Heart left ventricle (tissue), 16 donors: ENCODE results near the gene ASB5. TPM values are rescaled to one million over a fixed set of nuclear protein-coding genes. Genes with fewer than 3 reads are reported as not detected.
A peak's percentile ranks its signal among the peaks of the same experiment; 100 is the strongest.

Experiments
- ATAC-seq, 4 donors: fragments of 200-7000 bp; cut with Tn5 transposase; one replicate each; pipeline ENCODE4 v1.9.1; 2020 to 2022; ENCODE audit warnings: moderate library complexity in 4 of 4, mild to moderate bottlenecking in 3 of 4, moderate number of reproducible peaks in 1 of 4
- DNase-seq, 5 donors: peaks; one replicate each; pipeline ENCODE4 v3.0.0-alpha.2; 2020
- H3K27ac ChIP-seq, 12 donors: fragments of 200-600 bp; sonication (generic) in 4 of 12; one replicate each; pipeline versions ENCODE4 v1.5.0 to v1.8.0; 2016 to 2022; ENCODE audit warnings: mild to moderate bottlenecking in 2 of 12
- H3K27me3 ChIP-seq, 9 donors: fragments of 200-600 bp; sonication (generic) in 2 of 9; one replicate each; pipeline versions ENCODE4 v1.5.1 to v1.8.0; 2016 to 2022; ENCODE audit warnings: mild to moderate bottlenecking in 3 of 9
- H3K36me3 ChIP-seq, 9 donors: fragments of 200-600 bp; sonication (generic) in 2 of 9; one replicate each; pipeline versions ENCODE4 v1.5.0 to v1.8.0; 2018 to 2022; ENCODE audit warnings: mild to moderate bottlenecking in 2 of 9
- H3K4me1 ChIP-seq, 12 donors: fragments of 200-600 bp; sonication (generic) in 4 of 12; one replicate each; pipeline versions ENCODE4 v1.5.0 to v1.8.0; 2016 to 2022; ENCODE audit warnings: mild to moderate bottlenecking in 3 of 12
- H3K4me3 ChIP-seq, 12 donors: fragments of 200-600 bp; sonication (generic) in 4 of 12; one replicate each; pipeline versions ENCODE4 v1.5.0 to v1.8.0; 2017 to 2022; ENCODE audit warnings: mild to moderate bottlenecking in 9 of 12, moderate library complexity in 4 of 12
- H3K9me3 ChIP-seq, 12 donors: fragments of 200-600 bp; sonication (generic) in 4 of 12; one replicate each; pipeline versions ENCODE4 v1.5.0 to v1.8.0; 2016 to 2022; ENCODE audit warnings: mild to moderate bottlenecking in 1 of 12
- POLR2A ChIP-seq, 2 donors: fragments of 450-650 bp; IDR thresholded peaks; one replicate each; pipeline ENCODE4 v1.6.1; 2017; ENCODE audit warnings: antibody characterized with exemption in 2 of 2, mild to moderate bottlenecking in 2 of 2, moderate library complexity in 2 of 2
- WGBS, 4 donors: extraction: QIAGEN DNeasy Blood & Tissue Kit in 2 of 4; methylation state at CpG; one replicate each; pipeline versions ENCODE4 v1.1.5 to v1.1.7; 2013 to 2018; 5-methylcytosine and 5-hydroxymethylcytosine counted together
- intact Hi-C, 10 donors: fragments of 100-400 bp; cut with DNase I; formaldehyde crosslinking; loops; one replicate each; pipeline versions ENCODE4 v1.11.1 to v1.14.2; 2022
- polyA plus RNA-seq, 2 donors: library from polyadenylated mRNA; stranded (reverse); fragments of 200-250 nt; gene quantifications; one replicate each; pipeline ENCODE4 v1.2.3, GENCODE V29; 2013
- total RNA-seq, 9 donors: library from RNA; depleted of rRNA in 2 of 9; stranded (reverse); fragments of >200 nt in 2 of 9; fragmentation: NEBNext Ultra II Directional in 3 of 9; extraction: Animal tissue kit (Norgen Biotek cat#: 25700) in 3 of 9; gene quantifications; one replicate each; pipeline versions ENCODE4 v1.1.0 to v1.2.4, GENCODE V29; 2016 to 2023
- TF ChIP-seq, protein P1 (sequence below), 12 donors: fragments of 200-600 bp; sonication (generic) in 4 of 12; IDR thresholded peaks; one replicate each; pipeline versions ENCODE4 v1.5.0 to v1.8.0; 2018 to 2022; ENCODE audit warnings: antibody characterized with exemption in 12 of 12, mild to moderate bottlenecking in 5 of 12
- donor health status: ischemic (EF 13 %, LVEDD 7.1; RV severe dilation, severe dysfunction).
- donor health status: healthy with polysubstance abuse.
- donor health status: DM: no; HTN: yes; CAD: no.
- donor health status: DM: no; HTN: no; CAD: no.
- donor health status: ischemic (EF 25% LVEDD 6.9; RV normal size, moderate dysfunction).
- donor health status: ischemic (EF 25% LVEDD 5.7; RV mildly dilated, moderate dysfunction).
- donor health status: healthy.
- donor health status: DM: yes; HTN: yes; CAD: no.
- donor health status: ischemic (EF 35%, LVEDD 5.7; RV mildly dilated, moderate dysfunction).
- donor health status: nonischemic (EF 11% LVEDD 7.7; RV severe dilation, severe dysfunction).
- donor health status: DM: yes; HTN: yes; CAD: no.
- donor health status: PGD.
- donor health status: ischemic (EF 29% LVEDD 5.4; RV normal size, mild dysfunction).
- donor health status: nonischemic (EF 23%, LVEDD 6.1; RV moderate dilation, normal function).

The ASB5 gene
- total and polyA plus RNA-seq, 11 donors: 1.0 to 7.7 (median 2.8) TPM

GRCh38 chr4:176207839-176208238 lies 61.2 kb downstream of the ASB5 start:
- intact Hi-C loops: no loop called here
- ATAC-seq (peak in 3 of 4 donors; percentile 42 to 76 (median 69)), DNase-seq (peak in 1 of 5 donors; percentile 31)
- H3K4me3 ChIP-seq: no peak overlapping the region
- peaks cover 0 to 11% (median 0%) of the 10 kb centered on the region in 12 donors for H3K9me3 ChIP-seq
- H3K4me1 ChIP-seq: peaks cover 0 to 6% (median 0%) of the 10 kb centered on the region in 12 donors
- TF ChIP-seq POLR2A (IDR thresholded peaks at IDR 0.05): no peak
- TF ChIP-seq, protein P1, sequence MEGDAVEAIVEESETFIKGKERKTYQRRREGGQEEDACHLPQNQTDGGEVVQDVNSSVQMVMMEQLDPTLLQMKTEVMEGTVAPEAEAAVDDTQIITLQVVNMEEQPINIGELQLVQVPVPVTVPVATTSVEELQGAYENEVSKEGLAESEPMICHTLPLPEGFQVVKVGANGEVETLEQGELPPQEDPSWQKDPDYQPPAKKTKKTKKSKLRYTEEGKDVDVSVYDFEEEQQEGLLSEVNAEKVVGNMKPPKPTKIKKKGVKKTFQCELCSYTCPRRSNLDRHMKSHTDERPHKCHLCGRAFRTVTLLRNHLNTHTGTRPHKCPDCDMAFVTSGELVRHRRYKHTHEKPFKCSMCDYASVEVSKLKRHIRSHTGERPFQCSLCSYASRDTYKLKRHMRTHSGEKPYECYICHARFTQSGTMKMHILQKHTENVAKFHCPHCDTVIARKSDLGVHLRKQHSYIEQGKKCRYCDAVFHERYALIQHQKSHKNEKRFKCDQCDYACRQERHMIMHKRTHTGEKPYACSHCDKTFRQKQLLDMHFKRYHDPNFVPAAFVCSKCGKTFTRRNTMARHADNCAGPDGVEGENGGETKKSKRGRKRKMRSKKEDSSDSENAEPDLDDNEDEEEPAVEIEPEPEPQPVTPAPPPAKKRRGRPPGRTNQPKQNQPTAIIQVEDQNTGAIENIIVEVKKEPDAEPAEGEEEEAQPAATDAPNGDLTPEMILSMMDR (IDR thresholded peaks at IDR 0.05): no peak
- H3K27me3 ChIP-seq: no peaks in the 10 kb centered on the region
- WGBS, 4 donors: 45 to 65% (median 50%) methylated on average over 5 of the region's 5 CpGs
- H3K36me3 ChIP-seq: no peaks in the 10 kb centered on the region
- H3K27ac ChIP-seq: no peak overlapping the region

GRCh38 chr4:176205299-176205698 lies 63.7 kb downstream of the ASB5 start:
- TF ChIP-seq, protein P1 (IDR thresholded peaks at IDR 0.05): no peak
- TF ChIP-seq POLR2A (IDR thresholded peaks at IDR 0.05): no peak
- intact Hi-C loops: no loop called here
- H3K27me3 ChIP-seq: no peaks in the 10 kb centered on the region
- H3K27ac ChIP-seq: no peak overlapping the region
- WGBS, 4 donors: 49 to 60% (median 55%) methylated on average over 4 of the region's 4 CpGs
- DNase-seq (no peak), ATAC-seq (no peak)
- H3K9me3 ChIP-seq: no peaks in the 10 kb centered on the region
- H3K4me3 ChIP-seq: no peak overlapping the region
- H3K36me3 ChIP-seq: no peaks in the 10 kb centered on the region
- peaks cover 0 to 6% (median 0%) of the 10 kb centered on the region in 12 donors for H3K4me1 ChIP-seq

DNA sequence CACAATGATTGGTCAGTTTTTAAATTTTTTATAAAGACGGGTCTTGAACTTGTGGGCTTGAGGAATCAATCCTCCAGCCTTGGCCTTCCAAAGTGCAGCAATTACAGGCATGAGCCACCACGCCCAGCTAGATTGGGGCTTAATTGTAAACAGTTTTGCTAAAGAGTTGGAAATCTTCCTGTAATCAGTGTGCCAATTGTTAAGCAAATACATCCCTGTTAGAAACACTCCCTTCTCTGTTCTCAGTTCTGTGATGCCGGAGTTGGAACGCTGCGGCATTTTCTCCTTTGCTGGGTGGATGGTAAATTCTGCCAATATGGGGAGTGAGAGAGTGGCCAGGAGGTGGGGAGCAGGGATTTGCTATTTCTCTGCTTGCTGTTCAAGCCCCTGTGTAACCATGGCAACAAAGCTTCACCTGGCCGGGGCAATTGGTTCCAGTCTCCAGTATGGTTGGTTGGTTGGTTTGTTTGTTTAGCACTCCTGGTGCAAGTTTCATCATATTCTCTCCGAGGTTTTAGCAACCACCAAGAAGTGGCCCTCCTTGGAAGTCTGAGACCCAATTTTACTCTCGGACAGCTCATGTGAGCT lies 70.6 kb downstream of the ASB5 start:
- intact Hi-C loops: loop anchor here in 8 of 10 donors (5.0 to 10.0 kb wide), 6 partner anchors 34 to 124 kb away; partner anchors contain the start of gene SPCS3 (in 2 of the 8)
- H3K4me3 ChIP-seq: no peak overlapping the region
- peaks cover 0 to 10% (median 2%) of the 10 kb centered on the region in 12 donors for H3K4me1 ChIP-seq
- WGBS, 4 donors: 81 to 89% (median 85%) methylated on average over 8 of the region's 8 CpGs
- DNase-seq: no peak
- no peaks in the 10 kb centered on the region for H3K36me3 ChIP-seq
- no peak overlapping the region for H3K27ac ChIP-seq
- no peak for ATAC-seq
- peaks cover 0 to 6% (median 0%) of the 10 kb centered on the region in 9 donors for H3K27me3 ChIP-seq
- H3K9me3 ChIP-seq: no peaks in the 10 kb centered on the region
- TF ChIP-seq, protein P1 (IDR thresholded peaks at IDR 0.05): no peak
- no peak for TF ChIP-seq POLR2A (IDR thresholded peaks at IDR 0.05)

DNA sequence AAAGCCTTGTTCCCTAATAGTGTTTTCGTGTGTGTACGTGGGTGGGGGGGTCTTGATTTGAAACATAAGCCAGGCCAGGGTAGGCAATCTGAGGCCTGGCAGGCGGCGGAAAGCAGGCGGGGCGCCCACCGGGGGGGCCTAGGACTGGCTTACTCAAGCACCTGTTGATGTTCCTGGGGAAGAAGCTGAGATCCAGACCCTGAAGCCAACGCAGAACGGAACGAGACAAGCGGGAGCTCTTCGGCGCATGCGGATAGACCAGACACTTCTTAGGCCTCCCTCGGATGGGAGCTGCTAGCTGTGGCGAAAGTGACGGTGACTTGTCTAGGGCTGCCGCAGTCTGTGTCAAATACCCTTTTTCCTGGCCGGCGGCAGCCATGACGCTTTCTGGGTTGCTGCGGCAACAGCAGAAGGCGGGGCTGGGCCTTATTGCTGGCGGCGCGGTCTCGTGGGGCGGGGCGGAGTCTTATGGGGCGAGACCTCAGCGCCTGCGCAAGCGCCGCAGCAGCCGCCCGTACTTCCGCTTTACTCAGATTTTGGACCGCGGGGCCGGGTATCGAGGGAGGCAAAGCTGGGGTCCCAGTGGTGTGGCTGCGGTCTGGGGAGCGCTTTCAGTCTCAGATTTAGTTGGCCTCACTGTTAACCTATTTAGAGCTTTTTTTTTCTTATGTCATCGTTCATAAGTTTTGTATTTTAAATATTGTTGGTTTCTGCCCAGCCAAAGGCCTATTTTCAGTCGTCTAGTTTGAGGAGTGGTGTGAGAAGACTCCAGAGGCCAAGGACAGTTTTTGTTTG lies 73.6 kb downstream of the ASB5 start, which contains the start of gene SPATA4:
Gene SPATA4, minus strand, starts transcription at position 402 of the 795 bp plus-strand sequence. Its CDS starts 23 bp downstream, at position 379.
- no peaks in the 10 kb centered on the region for H3K36me3 ChIP-seq
- TF ChIP-seq, protein P1 (IDR thresholded peaks at IDR 0.05): no peak
- peak; percentile 25 to 75 for TF ChIP-seq POLR2A (IDR thresholded peaks at IDR 0.05)
- H3K4me3 ChIP-seq: peak within 1 kb of the TSS; percentile 15 to 82 (median 64)
- H3K27ac ChIP-seq: peak within 1 kb of the TSS; percentile 23 to 90 (median 81)
- 1% methylated on average over 22 to 45 of the region's 45 CpGs for WGBS, 4 donors
- ATAC-seq (peak; percentile 99 to 100 (median 100)), DNase-seq (peak; percentile 94 to 97 (median 96))
- H3K27me3 ChIP-seq: peaks cover 0 to 13% (median 0%) of the 10 kb centered on the region in 9 donors
- intact Hi-C loops: loop anchor here in 8 of 10 donors (1.0 to 10.0 kb wide), 12 partner anchors 35 to 127 kb away; partner anchors contain the start of gene SPCS3 (in 4 of the 8)
- H3K9me3 ChIP-seq: no peaks in the 10 kb centered on the region
- H3K4me1 ChIP-seq: peaks cover 0 to 10% (median 2%) of the 10 kb centered on the region in 12 donors
